Thyroid gland (tissue), 4 donors: ENCODE data around the gene CREBRF.

Source experiments
- CTCF ChIP-seq, 6 experiments: fragments of 200-600 bp in 3 of 6; fragments of 450-650 bp in 3 of 6; sonication (generic) in 3 of 6; IDR thresholded peaks; one replicate each; pipeline ENCODE4 v1.5.1; 2016 to 2019; ENCODE audit warnings: antibody characterized with exemption in 6 of 6, mild to moderate bottlenecking in 2 of 6, inconsistent platforms in 1 of 6, moderate library complexity in 1 of 6
- POLR2A ChIP-seq, 2 donors: fragments of 450-650 bp; IDR thresholded peaks; one replicate each; pipeline ENCODE4 v1.6.1; 2017; ENCODE audit warnings: antibody characterized with exemption in 2 of 2, mild to moderate bottlenecking in 2 of 2, moderate library complexity in 1 of 2

- no peak for TF ChIP-seq CTCF (IDR thresholded peaks at IDR 0.05)
- TF ChIP-seq POLR2A (IDR thresholded peaks at IDR 0.05) = no peak
Measured at GRCh38 chr5:173055722-173055982, 500 bp upstream of the CREBRF start.
